ENCODE results near the gene PRSS53.

Gene PRSS53

DNA sequence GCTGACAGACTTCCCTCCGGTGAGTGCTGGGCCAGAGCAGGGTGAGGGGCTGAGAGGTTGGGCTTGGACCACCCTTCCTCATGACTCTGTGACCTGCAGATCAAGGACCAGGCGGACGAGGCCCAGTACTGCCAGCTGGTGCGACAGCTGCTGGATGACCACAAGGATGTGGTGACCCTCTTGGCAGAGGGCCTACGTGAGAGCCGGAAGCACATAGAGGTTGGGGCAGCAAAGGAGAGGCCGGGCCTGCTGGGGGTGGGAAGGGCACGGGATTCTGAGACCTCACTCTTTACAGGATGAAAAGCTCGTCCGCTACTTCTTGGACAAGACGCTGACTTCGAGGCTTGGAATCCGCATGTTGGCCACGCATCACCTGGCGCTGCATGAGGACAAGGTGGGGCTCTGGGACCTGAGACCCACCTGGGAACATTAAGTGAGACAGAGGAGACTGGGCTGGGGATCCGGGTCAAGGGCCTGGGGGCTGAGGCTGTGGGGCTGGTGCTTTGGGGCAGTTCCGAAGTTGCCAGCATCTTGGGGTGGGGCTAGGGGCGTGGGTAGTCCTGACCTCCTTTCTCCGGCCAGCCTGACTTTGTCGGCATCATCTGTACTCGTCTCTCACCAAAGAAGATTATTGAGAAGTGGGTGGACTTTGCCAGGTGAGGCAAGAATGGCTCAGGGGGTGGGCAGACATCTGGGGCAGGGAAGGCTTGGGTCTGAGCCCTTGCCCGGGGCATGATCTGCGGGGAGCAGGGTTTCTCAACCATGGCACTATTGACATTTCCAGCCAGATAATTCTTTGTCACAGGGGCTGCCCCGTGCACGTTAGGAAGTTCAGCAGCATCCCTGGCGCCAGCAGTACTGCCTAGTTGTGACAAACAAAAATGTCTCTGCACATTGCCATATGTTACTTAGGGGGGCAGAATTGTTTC lies 21.6 kb upstream of the PRSS53 start:
- 97% methylated on average over 26 of the region's 26 CpGs for WGBS (ENCODE audit: insufficient coverage)
- Histone ChIP-seq H3K9me3 (ENCODE audit: control extremely low read depth in 1 of 5, control insufficient read depth in 4 of 5, insufficient read depth in 2 of 5, low read depth in 1 of 5, low read length in 4 of 5) (no peaks in the 10 kb centered on the region), H3K36me3 (ENCODE audit: control insufficient read depth in 4 of 4, insufficient read depth in 4 of 4, low read length in 3 of 4) (peaks cover 8 to 37% (median 29%) of the 10 kb centered on the region in 4 experiments), H3K4me3 (ENCODE audit: control insufficient read depth in 1 of 7, extremely low read depth in 1 of 7, insufficient read depth in 4 of 7, low read depth in 2 of 7, low read length in 6 of 7) (no peak overlapping the region), H3K4me1 (ENCODE audit: control extremely low read depth in 1 of 4, control insufficient read depth in 4 of 4, insufficient read depth in 4 of 4, low read length in 3 of 4) (peaks cover 7 to 49% (median 40%) of the 10 kb centered on the region in 4 experiments), H3K27me3 (replicated peaks in 2 of 5; ENCODE audit: control insufficient read depth in 4 of 5, insufficient read depth in 5 of 5, low read length in 4 of 5) (no peaks in the 10 kb centered on the region), H3K27ac (ENCODE audit: insufficient read depth in 1 of 2, low read depth in 1 of 2, low read length in 2 of 2, poor library complexity in 1 of 2, severe bottlenecking in 2 of 2) (no peak overlapping the region)
- DNase-seq = no peak
- ChIA-PET CTCF (interaction anchor here (0.7 to 2.4 kb wide), 5 partner anchors 15 to 36 kb away, joined by 3 to 7 read pairs (median 4); partner anchors contain the start of genes ZNF646 and ZNF668), POLR2A (no interaction called here)

DNA sequence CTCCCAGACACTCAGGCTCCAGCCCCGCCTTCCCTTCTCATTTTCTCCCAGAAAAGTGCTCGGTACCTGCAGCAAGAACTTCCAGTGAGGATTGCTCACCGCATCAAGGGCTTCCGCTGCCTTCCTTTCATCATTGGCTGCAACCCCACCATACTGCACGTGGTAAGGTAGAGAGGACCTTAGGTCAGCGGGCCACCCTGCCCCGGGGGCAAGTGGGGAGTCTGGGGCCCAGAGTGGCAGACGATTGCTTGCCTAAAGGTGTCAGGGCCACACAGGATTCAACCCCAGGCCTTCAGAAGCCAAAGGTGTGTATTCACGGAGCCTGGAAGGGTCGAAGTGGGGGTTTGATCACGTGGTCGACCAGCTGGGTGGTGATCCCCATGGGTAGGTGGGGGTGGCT lies 20.9 kb upstream of the PRSS53 start:
- ChIA-PET POLR2A (no interaction called here), CTCF (interaction anchor here (0.7 to 2.4 kb wide), 4 partner anchors 14 to 37 kb away, joined by 3 to 7 read pairs (median 4); no protein-coding TSS in a partner anchor)
- Histone ChIP-seq H3K27ac (ENCODE audit: insufficient read depth in 1 of 2, low read depth in 1 of 2, low read length in 2 of 2, poor library complexity in 1 of 2, severe bottlenecking in 2 of 2) (no peak overlapping the region), H3K4me1 (ENCODE audit: control extremely low read depth in 1 of 4, control insufficient read depth in 4 of 4, insufficient read depth in 4 of 4, low read length in 3 of 4) (peaks cover 7 to 47% (median 39%) of the 10 kb centered on the region in 4 experiments), H3K4me3 (ENCODE audit: control insufficient read depth in 1 of 7, extremely low read depth in 1 of 7, insufficient read depth in 4 of 7, low read depth in 2 of 7, low read length in 6 of 7) (peak overlapping the region in 2 of 7 experiments; percentile 82 to 87), H3K27me3 (replicated peaks in 2 of 5; ENCODE audit: control insufficient read depth in 4 of 5, insufficient read depth in 5 of 5, low read length in 4 of 5) (no peaks in the 10 kb centered on the region), H3K36me3 (ENCODE audit: control insufficient read depth in 4 of 4, insufficient read depth in 4 of 4, low read length in 3 of 4) (peaks cover 8 to 37% (median 29%) of the 10 kb centered on the region in 4 experiments), H3K9me3 (ENCODE audit: control extremely low read depth in 1 of 5, control insufficient read depth in 4 of 5, insufficient read depth in 2 of 5, low read depth in 1 of 5, low read length in 4 of 5) (no peaks in the 10 kb centered on the region)
- WGBS (ENCODE audit: insufficient coverage) = 91% methylated on average over 11 of the region's 12 CpGs
- DNase-seq = no peak

DNA sequence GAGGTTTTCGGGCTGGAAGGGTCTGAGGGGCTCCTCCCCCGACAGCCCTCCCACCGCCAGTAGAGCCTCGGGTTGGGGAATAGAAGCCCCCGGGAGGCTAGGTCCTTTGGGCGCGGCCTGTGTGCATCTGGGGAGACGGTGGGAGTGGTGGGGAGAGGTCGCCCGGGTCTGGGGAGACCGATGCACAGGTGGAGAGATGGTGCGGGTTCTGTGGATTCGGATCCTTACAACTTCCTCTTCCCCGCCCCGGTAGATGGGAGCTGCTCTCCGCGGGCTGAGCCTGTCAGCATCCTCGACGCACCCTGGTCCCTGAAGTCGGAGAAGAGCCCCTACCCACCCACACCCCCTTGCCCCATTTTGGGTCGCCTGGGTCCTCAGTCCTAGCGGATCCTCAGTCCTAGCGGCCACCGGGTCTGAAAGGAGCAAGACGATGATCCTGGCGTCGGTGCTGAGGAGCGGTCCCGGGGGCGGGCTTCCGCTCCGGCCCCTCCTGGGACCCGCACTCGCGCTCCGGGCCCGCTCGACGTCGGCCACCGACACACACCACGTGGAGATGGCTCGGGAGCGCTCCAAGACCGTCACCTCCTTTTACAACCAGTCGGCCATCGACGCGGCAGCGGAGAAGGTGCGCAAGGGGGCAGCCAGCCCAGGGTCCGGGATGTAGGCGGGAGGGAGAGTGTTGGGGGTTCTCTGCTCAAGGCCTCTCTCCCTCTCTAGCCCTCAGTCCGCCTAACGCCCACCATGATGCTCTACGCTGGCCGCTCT lies 20.2 kb upstream of the PRSS53 start:
- Histone ChIP-seq H3K27me3 (replicated peaks in 2 of 5; ENCODE audit: control insufficient read depth in 4 of 5, insufficient read depth in 5 of 5, low read length in 4 of 5) (no peaks in the 10 kb centered on the region), H3K4me1 (ENCODE audit: control extremely low read depth in 1 of 4, control insufficient read depth in 4 of 4, insufficient read depth in 4 of 4, low read length in 3 of 4) (peaks cover 7 to 41% (median 35%) of the 10 kb centered on the region in 4 experiments), H3K27ac (ENCODE audit: insufficient read depth in 1 of 2, low read depth in 1 of 2, low read length in 2 of 2, poor library complexity in 1 of 2, severe bottlenecking in 2 of 2) (peak overlapping the region in 1 of 2 experiments; percentile 70), H3K36me3 (ENCODE audit: control insufficient read depth in 4 of 4, insufficient read depth in 4 of 4, low read length in 3 of 4) (peaks cover 8 to 37% (median 29%) of the 10 kb centered on the region in 4 experiments), H3K9me3 (ENCODE audit: control extremely low read depth in 1 of 5, control insufficient read depth in 4 of 5, insufficient read depth in 2 of 5, low read depth in 1 of 5, low read length in 4 of 5) (no peaks in the 10 kb centered on the region), H3K4me3 (ENCODE audit: control insufficient read depth in 1 of 7, extremely low read depth in 1 of 7, insufficient read depth in 4 of 7, low read depth in 2 of 7, low read length in 6 of 7) (peak overlapping the region; percentile 52 to 87 (median 87))
- 66% methylated on average over 38 of the region's 57 CpGs for WGBS (ENCODE audit: insufficient coverage)
- POLR2A ChIA-PET = no interaction called here
- CTCF ChIA-PET = interaction anchor here (1.6 to 2.4 kb wide), 2 partner anchors 18 to 33 kb away, joined by 4 to 7 read pairs; no protein-coding TSS in a partner anchor
- peak in 2 of 3 donors; percentile 30 to 33 for DNase-seq

DNA sequence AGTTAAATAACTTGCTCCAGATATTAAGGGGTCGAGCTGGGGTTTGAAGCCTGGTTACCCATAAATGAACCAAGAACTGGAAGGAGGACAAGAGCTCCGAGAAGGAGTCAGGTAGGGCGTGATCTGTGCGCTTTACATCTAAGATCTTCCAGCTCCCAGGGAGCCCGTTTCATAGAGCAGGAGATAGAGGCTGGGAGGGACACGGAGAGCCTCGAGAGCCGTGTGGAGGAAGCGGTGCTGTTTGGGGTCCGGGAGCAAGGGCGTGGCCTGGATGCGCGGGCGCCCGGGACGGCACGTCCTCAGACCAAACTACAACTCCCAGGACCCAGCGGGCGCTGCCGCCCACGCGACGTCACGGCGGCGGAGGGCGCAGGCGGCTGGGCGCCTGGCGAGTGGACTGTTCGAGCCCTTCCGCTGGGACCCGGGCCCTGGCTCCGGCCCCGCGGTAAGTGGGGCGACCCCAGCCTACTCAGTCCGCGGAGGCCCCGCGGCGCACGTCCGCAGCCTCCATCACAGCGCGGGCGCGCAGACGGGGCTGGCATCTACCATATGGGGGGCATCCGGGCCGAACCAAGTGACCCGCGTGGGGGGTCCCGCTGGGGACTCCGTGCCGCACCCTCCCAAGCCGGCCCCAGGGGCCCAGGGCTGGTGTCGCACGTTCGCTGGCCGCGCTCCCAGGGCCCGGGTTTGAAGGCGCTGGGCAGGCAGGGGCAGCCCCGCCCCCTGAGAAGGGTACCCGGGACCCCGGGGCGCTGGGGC lies 19.5 kb upstream of the PRSS53 start, which contains the start of gene BCKDK:
Gene BCKDK (plus strand): TSS at position 352 of the 759 bp plus-strand sequence. CDS start 838 bp downstream, outside the sequence.
- Histone ChIP-seq H3K27ac (ENCODE audit: insufficient read depth in 1 of 2, low read depth in 1 of 2, low read length in 2 of 2, poor library complexity in 1 of 2, severe bottlenecking in 2 of 2) (peak within 1 kb of the TSS in 1 of 2 experiments; percentile 70), H3K27me3 (replicated peaks in 2 of 5; ENCODE audit: control insufficient read depth in 4 of 5, insufficient read depth in 5 of 5, low read length in 4 of 5) (no peaks in the 10 kb centered on the region), H3K36me3 (ENCODE audit: control insufficient read depth in 4 of 4, insufficient read depth in 4 of 4, low read length in 3 of 4) (peaks cover 8 to 37% (median 29%) of the 10 kb centered on the region in 4 experiments), H3K4me1 (ENCODE audit: control extremely low read depth in 1 of 4, control insufficient read depth in 4 of 4, insufficient read depth in 4 of 4, low read length in 3 of 4) (peaks cover 6 to 33% (median 27%) of the 10 kb centered on the region in 4 experiments), H3K4me3 (ENCODE audit: control insufficient read depth in 1 of 7, extremely low read depth in 1 of 7, insufficient read depth in 4 of 7, low read depth in 2 of 7, low read length in 6 of 7) (peak within 1 kb of the TSS; percentile 52 to 87 (median 87)), H3K9me3 (ENCODE audit: control extremely low read depth in 1 of 5, control insufficient read depth in 4 of 5, insufficient read depth in 2 of 5, low read depth in 1 of 5, low read length in 4 of 5) (no peaks in the 10 kb centered on the region)
- POLR2A ChIA-PET = interaction anchor here (1.0 kb wide), 1 partner anchor 34 kb away, joined by 3 read pairs; no protein-coding TSS in a partner anchor
- CTCF ChIA-PET = interaction anchor here (0.9 to 2.4 kb wide), 5 partner anchors 9 to 153 kb away, joined by 3 to 7 read pairs (median 3); partner anchors contain the start of gene KAT8
- peak; percentile 44 to 56 (median 50) for DNase-seq
- 4% methylated on average over 65 of the region's 68 CpGs for WGBS (ENCODE audit: insufficient coverage)

DNA sequence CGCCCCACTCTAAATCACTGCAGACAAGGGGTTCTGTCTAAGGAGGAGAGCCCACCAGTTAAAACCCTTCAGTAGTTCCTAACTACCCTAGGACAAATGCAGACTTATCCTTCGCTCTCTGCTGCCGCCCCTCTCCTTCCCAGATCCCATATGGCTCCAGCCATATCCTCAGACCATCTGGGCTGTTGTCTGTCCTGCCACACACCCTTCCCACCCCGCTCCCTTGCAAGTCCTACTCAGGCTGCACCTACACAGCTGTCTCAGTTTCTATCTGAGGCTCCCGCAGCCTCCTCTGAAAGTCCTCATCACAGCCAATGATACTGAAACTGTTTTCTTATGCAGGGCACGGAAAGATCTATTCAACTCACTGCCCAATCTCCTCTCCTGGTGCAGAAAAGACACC lies 18.7 kb upstream of the PRSS53 start:
- no peak for DNase-seq
- H3K27me3 ChIP-seq (replicated peaks in 2 of 5; ENCODE audit: control insufficient read depth in 4 of 5, insufficient read depth in 5 of 5, low read length in 4 of 5) = no peaks in the 10 kb centered on the region
- peak overlapping the region in 1 of 2 experiments; percentile 70 for H3K27ac ChIP-seq (ENCODE audit: insufficient read depth in 1 of 2, low read depth in 1 of 2, low read length in 2 of 2, poor library complexity in 1 of 2, severe bottlenecking in 2 of 2)
- H3K4me1 ChIP-seq (ENCODE audit: control extremely low read depth in 1 of 4, control insufficient read depth in 4 of 4, insufficient read depth in 4 of 4, low read length in 3 of 4) = peaks cover 2 to 26% (median 20%) of the 10 kb centered on the region in 4 experiments
- H3K36me3 ChIP-seq (ENCODE audit: control insufficient read depth in 4 of 4, insufficient read depth in 4 of 4, low read length in 3 of 4) = peaks cover 8 to 32% (median 27%) of the 10 kb centered on the region in 4 experiments
- H3K9me3 ChIP-seq (ENCODE audit: control extremely low read depth in 1 of 5, control insufficient read depth in 4 of 5, insufficient read depth in 2 of 5, low read depth in 1 of 5, low read length in 4 of 5) = no peaks in the 10 kb centered on the region
- CTCF ChIA-PET = interaction anchor here (0.9 to 1.4 kb wide), 4 partner anchors 10 to 152 kb away, joined by 3 to 4 read pairs (median 3); partner anchors contain the start of gene KAT8
- WGBS (ENCODE audit: insufficient coverage) = 98% methylated on average over 6 of the region's 6 CpGs
- POLR2A ChIA-PET = interaction anchor here (1.0 kb wide), 1 partner anchor 35 kb away, joined by 3 read pairs; no protein-coding TSS in a partner anchor
- no peak overlapping the region for H3K4me3 ChIP-seq (ENCODE audit: control insufficient read depth in 1 of 7, extremely low read depth in 1 of 7, insufficient read depth in 4 of 7, low read depth in 2 of 7, low read length in 6 of 7)

Measured in common myeloid progenitor, CD34-positive (primary cell).